ENCODE measurements around the gene PDE9A. TPM values are rescaled to one million over a fixed set of nuclear protein-coding genes. Genes with fewer than 3 reads are reported as not detected.
"Not testable (repeated sequence)": the region's sequence is repeated elsewhere in the genome, so short reads cannot be mapped to it uniquely, and the experiment has no call there.

Gene PDE9A
- total RNA-seq, 1 donor from 2014 or later: 3.4 TPM

DNA sequence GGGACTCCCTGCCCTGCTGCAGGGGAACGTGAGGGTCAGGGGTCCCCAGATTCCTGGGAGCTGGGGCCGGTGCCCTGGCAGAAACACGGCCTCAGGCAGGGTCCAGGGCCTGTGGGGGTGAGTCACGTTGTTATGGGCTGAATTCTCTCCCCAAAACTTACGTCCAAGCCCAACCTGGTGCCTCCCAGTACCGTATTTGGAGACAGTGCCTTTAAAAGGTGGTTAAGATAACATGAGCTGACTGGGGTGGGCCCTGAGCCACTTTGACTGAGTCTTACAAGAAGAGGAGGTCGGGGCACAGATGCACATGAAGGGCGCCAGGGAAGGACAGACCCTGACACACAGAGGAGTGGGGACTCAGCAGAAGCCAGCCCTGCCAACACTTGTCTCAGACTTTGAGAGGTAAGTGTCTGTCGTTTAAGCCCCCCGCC lies 126.0 kb downstream of the PDE9A start:
- DNase-seq: no peak

GRCh38 chr21:42780617-42781016 lies 127.2 kb downstream of the PDE9A start:
- no peak for DNase-seq

- DNase-seq: no peak
Measured at GRCh38 chr21:42781150-42781970, 127.9 kb downstream of the PDE9A start.

GRCh38 chr21:42781971-42782722 lies 128.7 kb downstream of the PDE9A start:
- DNase-seq: no peak

GRCh38 chr21:42782723-42783242 lies 129.4 kb downstream of the PDE9A start:
- no peak for DNase-seq

DNA sequence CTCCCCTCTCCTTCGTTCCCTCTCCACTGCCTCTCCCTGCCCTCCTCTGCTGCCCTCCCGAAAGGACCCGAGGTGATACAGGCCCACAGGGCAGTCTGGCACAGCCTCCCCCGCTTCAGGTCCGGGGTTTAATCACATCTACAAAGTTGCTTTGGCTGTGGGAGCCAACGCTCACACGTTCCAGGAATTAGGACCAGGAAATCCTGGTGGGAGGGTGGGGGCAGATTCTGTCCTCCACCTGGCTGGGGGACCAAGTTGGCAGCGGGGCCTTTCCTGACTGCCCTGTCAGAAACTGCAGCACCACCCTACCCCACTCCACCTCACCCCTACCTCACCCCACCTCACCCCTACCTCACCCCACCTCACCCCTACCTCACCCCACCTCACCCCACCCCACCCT lies 130.9 kb downstream of the PDE9A start:
- no peak for DNase-seq

- DNase-seq: no peak
Measured at GRCh38 chr21:42784896-42785451, 131.6 kb downstream of the PDE9A start.

DNA sequence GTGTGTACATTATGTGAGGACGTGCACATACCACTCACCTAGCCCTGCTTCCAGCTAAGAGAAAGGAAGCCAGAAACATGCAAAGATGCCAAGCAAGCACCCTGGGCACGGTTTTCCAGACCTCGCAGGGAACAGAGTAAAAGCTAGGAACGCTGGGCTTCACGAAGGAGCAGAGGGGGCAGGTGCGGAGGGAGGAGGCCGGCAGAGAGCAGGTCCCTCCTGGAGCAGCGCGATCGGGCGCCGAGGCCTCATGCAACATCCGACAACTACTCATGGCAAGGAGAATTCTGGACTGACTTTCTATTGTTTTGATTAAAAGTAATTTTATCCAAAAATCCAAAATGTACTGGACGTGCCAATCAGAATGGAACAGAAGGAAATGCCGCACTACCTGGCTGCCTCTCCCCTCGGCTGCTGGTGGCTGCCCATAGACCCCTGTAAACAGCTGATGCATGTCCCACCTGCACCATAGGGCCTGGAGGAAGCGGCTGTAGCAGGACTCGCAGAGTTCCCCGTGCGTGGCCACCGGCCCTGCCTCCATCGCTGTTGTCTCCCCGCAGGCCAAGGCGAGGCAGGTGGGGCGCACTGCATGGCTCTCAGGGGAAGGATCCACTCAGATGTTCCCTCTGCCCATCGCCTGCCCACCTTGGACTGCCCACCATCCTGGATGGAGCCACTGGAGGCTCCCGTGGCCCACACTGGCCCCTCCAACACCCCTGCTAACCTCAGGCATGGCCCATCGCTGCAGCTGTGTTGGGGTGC lies 132.4 kb downstream of the PDE9A start:
- no peak for DNase-seq

DNA sequence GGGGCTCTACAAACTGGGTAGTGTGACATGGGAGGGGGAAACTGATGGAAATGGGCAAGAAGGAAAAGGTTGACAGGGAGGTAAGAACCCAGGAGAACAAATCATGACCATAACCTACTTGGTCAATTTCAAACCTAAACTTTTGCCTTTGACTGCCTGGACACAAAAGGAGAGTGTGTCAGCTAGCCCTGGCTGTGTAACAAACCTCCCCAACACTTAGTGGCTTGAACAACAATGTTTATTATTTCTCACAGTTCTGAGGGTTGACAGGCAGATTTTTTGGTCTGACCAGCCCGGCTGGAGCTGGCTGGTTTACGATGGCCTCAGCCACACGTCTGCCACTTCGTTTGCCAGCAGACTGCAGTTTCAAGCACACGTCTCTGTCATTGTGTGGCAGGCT lies 133.5 kb downstream of the PDE9A start:
- DNase-seq: no peak

DNA sequence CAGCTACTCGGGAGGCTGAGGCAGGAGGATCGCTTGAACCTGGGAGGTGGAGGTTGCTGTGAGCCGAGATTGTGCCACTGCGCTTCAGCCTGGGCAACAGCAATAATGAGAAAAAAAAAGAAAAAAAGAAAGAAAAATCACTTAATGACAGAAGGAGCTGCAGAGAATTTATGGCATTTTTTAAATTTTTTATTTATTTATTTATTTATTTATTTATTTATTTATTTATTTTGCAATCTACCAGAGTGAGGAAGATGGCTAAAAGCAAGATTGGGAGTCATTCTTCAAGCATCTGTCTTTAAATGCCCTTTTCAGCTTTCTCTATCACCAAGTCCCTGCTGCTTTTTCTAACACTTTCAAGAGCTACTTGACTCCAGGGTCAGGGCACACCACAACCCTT lies 134.2 kb downstream of the PDE9A start:
- no peak for DNase-seq

DNA sequence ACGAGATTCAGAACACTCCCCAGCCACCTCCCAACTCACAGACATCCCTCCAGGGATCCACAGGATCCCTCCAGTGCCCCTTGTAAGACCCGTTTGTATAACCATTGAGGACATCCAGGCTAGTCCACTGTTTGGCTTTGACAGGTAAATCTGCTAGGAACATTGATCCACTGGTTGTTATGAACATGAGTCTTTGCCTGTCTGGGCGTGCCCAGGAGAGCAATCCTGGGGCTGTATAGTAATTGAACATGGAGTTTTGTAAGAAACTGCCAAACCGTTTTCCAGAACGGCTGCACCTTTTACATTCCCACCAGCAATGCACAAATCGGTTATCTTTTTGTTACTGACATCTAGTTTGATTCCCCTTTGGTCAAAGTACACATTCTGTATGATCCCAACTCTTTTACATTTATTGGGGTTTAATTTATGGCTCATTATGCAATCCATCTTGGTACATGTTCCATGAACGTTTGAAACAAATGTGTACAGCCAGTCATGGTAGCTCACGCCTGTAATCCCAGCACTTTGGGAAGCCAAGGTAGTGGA lies 137.2 kb downstream of the PDE9A start:
- no peak for DNase-seq

GRCh38 chr21:42793774-42794173 lies 140.4 kb downstream of the PDE9A start:
- DNase-seq: no peak

DNA sequence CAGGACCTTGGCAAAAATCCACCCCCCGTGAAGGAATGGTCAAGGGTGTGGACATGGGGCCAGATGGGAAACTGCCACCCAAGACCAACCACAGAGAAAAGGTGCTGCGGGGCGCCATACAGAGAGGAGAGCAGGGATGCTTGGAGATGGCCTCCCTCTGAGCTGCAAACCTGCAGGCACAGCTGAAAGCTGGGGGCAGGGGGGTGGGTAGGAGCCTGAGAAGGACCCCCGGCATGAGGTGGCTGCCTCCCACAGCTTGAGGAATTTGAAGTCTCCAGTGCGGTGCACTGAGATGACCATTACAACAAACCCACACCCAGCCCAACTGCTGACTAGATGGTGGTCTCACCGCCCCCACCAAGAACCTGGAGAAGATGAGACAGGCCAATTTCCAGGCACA lies 141.1 kb downstream of the PDE9A start:
- no peak for DNase-seq

DNA sequence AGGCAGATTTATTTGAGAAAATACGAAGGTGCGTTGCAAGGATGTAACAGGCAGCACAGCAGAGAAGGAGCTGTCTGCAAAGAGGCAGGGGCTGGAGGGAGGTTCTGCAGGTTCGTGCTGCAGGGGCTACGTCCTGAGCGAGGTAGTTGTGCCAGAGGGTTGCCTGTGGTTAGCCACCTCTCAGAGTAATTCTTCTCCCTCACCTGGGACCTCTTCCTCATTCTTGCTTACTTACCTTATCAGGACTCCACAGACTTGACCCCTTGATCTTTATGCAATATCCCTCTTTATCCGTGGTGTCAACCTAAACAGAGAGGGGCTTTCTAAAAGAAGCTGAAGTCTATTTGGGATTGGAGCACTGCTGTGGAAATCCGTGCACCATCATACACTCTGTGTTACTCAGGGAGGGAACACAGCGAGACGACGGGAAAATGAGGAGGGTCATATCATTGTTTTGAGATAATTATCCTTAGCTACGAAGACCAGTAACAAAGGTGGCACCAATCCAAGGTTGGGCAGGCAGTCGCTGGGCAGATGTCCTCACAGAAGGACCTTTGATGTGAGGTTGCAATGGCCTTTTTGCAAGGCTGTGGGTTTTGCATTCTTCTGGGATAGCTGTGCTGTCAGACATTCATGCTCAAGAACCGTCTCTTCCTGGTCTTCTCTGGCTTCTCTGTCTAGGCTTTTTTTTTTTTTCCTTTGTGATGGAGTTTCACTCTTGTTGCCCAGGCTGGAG lies 143.1 kb downstream of the PDE9A start:
- no peak for DNase-seq

DNA sequence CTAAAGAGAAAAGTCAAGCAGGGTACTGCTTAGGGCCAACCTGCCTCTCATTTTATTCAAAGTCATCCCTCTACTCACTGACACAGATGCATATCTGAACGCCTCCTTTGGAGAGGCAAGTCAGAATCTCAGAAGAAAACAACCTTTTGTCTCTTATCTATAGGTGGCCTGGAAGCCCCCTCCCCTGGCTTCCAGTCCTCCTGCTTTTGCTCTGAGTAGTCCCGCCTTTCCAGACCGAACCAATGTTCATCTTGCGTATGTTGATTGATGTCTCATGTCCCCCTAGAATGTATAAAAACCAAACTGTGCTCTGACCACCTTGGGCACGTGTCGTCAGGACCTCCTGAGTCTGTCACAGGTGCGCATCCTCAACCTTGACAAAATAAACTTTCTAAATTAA lies 144.1 kb downstream of the PDE9A start:
- no peak for DNase-seq

GRCh38 chr21:42798106-42798505 lies 144.7 kb downstream of the PDE9A start:
- DNase-seq: no peak

- no peak for DNase-seq
Measured at GRCh38 chr21:42799516-42799915, 146.1 kb downstream of the PDE9A start.

GRCh38 chr21:42799948-42800347 lies 146.5 kb downstream of the PDE9A start:
- DNase-seq: no peak

DNA sequence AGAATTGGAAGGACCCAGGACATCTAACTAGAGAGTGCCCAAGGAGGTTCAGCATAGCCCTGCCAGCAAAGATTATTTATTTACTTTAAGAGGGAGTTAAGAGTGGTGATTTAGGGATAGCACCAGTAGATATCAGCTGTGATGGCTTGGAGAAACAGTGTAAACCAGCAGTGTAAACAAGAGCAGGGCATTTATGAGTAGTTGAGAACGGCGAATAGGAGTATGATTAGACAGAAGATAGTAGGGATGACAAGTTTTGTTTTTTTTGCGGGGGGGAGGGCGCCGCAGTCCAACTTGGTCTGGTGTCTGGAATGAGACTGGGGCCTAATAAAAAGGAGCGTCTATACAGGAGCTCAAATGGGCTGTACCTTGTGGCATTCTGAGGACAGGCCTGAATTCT lies 148.2 kb downstream of the PDE9A start:
- DNase-seq: not testable (repeated sequence)

DNA sequence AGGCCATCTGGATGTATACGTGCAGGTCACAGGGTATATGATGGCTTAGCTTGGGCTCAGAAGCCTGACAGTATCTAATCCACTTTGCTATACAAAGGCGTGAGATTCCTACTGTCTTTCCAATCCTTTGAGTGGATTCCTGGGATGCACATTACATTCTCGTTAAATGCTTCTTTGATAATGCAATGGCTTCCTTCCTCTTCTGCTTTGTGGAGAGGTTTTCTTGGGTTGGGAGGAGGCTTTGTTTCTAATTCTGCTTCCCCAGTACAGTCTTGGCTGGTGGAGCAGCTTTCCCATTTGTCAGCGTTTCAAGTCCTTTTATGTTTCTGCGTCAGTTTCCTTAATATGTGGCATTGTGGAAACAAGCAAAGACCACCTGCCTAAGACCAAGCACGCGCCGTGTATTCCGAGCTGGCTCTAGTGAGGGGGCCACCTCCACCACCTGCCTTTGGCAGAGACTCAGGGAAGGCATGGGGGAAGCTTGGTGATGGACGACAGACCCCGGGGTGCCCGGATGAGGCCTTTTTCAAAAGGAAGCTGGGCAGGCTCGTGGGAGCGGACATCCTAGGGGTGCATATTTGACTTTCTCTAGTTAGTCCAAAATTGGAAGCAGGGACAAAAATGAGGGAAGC lies 153.2 kb downstream of the PDE9A start:
- no peak for DNase-seq
